HG02938 (cell line): Measurements from ENCODE around the gene NEMP1.
"Not testable (repeated sequence)": the region's sequence is repeated elsewhere in the genome, so short reads cannot be mapped to it uniquely, and the experiment has no call there.

Source experiments
- ATAC-seq: cut with Tn5 transposase; IDR thresholded peaks from one replicate; pipeline ENCODE4 v1.9.1; 2021; ENCODE audit warnings: mild to moderate bottlenecking, moderate library complexity; ENCODE audit not compliant: unreplicated experiment

The NEMP1 gene

DNA sequence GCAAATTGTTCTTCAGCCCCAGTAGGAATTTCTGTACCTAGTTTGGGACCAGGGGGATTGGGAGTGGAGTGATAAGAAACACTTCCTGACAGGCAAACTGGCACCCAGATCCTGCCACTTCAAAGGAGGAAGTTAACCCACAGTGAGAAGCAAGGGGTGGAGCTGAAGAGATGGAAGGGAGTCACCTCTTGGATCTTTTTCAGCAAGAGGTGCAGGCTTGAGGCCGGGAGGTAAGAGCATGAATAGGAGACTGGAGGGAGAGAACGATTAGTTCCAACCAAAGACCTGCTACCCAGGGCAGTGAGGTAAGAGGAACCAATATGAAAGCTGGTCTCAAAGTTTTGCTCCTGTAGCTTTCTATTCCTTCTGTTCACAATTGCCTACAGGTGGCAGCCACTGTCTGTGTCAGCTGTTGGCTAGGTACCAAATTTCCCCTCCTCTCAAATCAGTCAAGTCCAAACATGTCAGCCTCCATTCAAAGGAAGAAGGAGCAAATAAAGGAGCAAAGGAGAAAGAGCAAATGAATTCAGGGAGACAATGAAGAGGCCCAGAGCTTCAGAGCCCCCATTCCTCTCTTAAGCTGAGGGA, 47.4 kb downstream of the NEMP1 start:
- no peak for ATAC-seq

DNA sequence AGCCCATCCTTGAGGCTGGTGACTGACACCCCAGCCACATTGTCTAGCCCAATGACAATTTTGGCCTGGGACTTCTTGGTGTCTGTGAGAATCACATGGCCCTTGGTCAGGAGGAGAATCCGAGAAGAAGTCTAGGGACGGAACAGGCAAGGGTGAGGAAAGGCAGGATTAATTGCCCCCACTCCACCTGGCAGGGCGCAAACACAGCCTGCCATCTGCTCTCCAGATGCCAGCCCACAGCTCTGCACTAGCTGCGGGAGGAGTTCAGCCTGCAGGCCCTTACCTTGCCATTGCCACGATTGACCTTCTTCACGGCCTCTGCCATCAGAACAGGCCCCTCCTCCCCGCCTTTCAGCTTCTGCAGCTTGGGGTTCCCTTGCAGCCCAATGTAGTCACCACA, 49.1 kb downstream of the NEMP1 start:
- ATAC-seq: no peak

GRCh38 chr12:57027805-57028153, 50.8 kb downstream of the NEMP1 start:
- no peak for ATAC-seq

DNA sequence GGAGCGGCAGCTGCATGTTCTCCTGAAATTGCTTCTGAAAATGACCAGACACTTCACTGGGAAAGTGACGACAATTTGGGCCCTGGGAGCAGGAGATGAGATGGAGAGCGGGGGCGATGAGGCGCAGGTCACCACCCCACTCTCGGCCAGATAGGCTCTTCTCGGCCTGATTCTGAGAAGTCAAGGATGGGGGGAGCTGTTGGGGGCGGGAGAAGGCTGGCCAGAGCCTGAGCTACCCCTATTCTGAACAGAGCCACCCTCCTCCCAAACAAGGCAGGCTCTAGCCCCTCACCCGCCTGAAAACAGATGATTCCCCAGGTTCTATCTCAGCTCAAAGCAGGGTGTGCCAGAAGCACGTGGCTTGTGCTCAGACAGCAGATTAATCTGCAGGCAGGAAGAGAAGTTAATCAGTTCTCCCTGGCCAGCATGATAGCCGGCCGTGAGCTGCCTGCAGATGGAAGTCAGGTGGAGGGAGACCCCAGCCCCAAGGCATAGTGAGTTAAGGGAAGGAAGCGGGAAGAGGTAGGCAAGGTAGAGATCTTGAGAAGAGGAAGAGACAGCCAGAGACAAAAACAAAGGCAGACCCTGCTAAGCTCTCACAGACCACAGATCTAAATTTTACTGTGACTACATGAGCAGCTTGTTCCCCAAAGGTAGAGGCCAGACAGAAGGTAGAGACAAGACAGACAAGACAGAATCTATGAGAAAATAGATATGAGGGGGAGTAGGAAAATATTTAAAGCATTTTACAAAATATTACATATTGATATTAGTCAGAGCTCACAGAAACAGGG, 51.4 kb downstream of the NEMP1 start:
- no peak for ATAC-seq

GRCh38 chr12:57025196-57025595, 53.4 kb downstream of the NEMP1 start:
- ATAC-seq: no peak

DNA sequence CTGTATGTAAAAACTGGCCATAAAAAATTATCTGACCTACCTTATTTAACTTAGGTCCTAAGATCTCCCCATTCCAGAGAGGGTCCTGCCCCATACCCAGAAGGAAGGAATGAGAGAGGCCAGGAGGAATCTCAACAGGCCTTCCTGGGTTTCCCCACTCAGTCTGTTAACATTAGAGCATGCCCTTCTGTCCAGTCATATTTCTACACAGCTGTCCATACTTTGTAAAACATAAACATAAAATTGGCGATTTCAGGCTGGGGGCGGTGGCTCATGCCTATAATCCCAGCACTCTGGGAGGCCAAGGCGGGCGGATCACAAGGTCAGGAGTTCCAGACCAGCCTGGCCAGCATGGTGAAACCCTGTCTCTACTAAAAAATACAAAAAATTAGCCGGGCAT, 56.3 kb downstream of the NEMP1 start:
- ATAC-seq: not testable (repeated sequence)

GRCh38 chr12:57019983-57020719, 58.4 kb downstream of the NEMP1 start:
- ATAC-seq: no peak

DNA sequence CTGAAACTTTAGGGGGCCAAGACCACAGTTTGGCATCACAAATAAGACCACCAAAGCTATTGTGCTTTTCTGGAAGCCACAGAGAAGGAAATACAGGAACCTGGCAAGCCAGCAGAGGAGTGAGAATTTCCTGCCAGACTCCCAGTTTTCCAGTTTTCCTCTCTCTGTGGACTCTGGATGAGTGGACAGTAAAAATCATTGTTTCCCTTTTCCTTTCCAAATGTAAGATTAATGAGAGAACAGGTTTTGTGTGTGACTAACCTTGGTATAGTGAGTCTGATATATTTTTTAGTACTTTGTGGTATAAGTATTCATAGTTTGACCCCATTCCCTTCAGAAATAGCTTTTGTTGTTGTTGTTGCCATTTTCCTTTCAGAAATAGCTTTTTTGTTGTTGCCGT, 59.7 kb downstream of the NEMP1 start:
- no peak for ATAC-seq

DNA sequence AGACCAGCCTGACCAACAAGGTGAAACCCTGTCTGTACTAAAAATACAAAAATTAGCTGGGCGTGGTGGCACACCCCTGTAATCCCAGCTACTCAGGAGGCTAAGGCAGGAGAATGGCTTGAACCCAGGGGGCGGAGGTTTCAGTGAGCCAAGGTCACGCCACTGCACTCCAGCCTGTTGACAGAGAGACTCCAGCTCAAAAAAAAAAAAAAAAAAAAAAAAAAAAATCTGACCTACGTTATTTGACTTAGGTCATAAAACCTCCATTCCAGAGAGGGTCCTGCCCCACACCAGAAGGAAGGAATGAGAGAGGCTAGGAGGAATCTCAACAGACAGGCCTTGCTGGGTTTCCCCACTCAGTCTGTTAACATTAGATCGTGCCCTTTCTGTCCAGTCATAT, 60.2 kb downstream of the NEMP1 start:
- not testable (repeated sequence) for ATAC-seq

GRCh38 chr12:57016348-57016747, 62.2 kb downstream of the NEMP1 start, which contains the start of gene TAC3:
Gene TAC3 (minus strand): TSS chr12:57016529. CDS start chr12:57015797, 732 bp downstream.
- no peak for ATAC-seq

- peak; percentile 69 for ATAC-seq
These were observed 65.8 kb downstream of the NEMP1 start for GRCh38 chr12:57012600-57013465.

DNA sequence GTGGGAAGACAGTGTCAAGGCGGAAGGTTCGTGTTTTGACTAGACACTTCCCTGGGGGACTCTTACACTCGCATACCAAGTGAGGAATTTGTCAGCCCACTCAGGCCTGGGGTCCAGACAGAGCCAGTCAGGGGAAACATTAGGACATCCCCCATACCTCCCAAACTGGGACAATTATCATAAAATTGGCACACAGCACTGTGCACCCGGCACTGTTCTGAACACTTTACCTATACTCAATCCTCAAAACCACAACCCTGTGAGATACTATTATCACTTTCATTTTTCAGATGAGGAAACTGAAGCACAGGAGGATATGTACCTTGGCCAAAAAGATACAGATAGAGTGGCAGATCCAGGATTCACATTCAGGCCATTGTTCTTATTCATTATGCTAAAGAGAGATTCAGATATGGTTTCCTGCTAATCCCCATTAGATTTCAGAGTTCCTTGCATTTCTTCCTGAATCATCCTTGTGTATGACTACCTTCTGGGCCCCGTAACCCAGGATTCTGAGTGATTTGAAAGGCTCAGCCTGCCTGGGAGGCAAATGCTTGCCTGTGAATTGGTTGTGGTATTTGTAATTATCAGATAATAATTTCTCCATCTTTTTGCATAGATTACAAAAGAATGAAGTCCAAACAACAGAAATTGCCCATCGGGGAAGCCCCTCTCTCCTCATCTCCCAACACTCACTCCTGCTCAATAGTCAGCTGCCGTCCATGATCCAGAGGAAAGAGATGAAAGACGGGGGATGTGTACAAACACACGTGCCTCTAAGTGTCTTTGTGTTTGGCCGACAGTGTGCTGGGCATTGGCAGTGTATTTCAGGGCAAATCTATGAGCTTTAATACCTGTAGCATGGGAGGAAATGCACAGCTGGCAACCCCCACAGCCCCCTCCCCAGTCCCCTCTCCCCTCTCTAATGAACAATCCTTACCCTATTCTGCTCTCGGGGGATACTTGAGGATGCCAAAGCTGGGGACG, 66.9 kb downstream of the NEMP1 start:
- no peak for ATAC-seq

- ATAC-seq: no peak
These were observed 67.9 kb downstream of the NEMP1 start for GRCh38 chr12:57010627-57011247.

- no peak for ATAC-seq
These were observed 68.5 kb downstream of the NEMP1 start for GRCh38 chr12:57009949-57010626.

GRCh38 chr12:57008178-57008577, 70.4 kb downstream of the NEMP1 start:
- no peak for ATAC-seq

GRCh38 chr12:57006809-57007475, 71.6 kb downstream of the NEMP1 start:
- peak; percentile 6 for ATAC-seq

DNA sequence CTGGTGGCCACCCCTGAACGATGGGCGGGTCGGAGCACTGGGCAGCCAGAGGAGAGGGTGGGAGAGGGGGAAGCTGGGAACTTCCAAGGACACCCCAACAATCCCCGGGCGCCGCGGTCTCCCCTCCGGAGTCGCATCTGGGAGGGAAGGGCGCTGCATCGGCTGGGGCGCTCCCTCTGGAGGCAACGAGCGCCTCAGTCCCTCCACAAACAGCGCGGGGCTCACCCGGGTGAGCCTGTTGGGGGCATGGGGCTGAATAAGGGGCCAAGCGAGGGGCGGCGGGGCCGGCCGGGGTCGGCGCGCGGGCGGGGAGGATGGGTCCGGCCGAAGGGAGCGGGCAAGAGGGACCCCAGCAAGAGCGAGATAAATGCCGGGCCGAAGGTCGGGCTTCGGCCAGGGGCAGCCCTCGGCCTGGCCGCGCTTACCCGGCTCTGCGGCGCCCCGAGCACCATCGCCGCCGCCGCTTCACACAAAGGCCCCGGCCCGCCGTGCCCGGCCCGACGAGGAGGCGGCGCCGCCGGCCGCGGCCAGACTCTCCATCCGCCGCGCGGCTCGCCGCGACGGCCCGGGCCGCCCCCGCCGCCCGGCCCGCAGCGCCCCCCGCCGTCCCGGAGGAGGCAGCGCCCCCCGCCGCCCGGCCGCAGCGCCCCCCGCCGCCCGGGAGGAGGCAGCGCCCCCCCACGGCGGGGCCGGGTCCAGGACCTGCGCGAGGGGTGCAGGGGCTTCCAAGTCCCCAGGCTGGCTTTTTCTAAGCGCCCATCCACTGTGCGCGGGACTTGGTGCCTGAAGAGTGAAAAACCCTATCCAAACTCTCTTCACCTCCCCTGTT, 72.4 kb downstream of the NEMP1 start, which contains the start of gene ZBTB39:
ZBTB39 (minus strand) TSS at position 567 of the 829 bp plus-strand sequence. CDS start 1,629 bp downstream, outside the sequence.
- ATAC-seq: peak; percentile 45
